SK-N-SH (cell line): ENCODE results near the gene SGPL1. TPM values are rescaled to one million over a fixed set of nuclear protein-coding genes. Genes with fewer than 3 reads are reported as not detected.

Experiments
- CTCF ChIA-PET: fragments of 300-600, 350-600 bp; formaldehyde crosslinking; extraction: SDS; loops from one replicate; lab custom pipeline; 2021; lab: Yijun Ruan, JAX
- POLR2A ChIA-PET: fragments of 350-600 bp; sonication (Branson Sonifier 250); formaldehyde crosslinking; extraction: SDS; loops from one replicate; lab custom pipeline; 2020; ENCODE audit warnings: antibody characterized with exemption, inconsistent platforms; lab: Yijun Ruan, JAX
- DNase-seq: peaks from one replicate; pipeline ENCODE4 v3.0.0; 2012
- H2AFZ ChIP-seq: fragments of 200-600 bp; sonication (generic); 2 replicates; pipeline ENCODE4 v1.8.1; 2016; ENCODE audit warnings: antibody characterized with exemption, mild to moderate bottlenecking, low read depth
- H3F3A ChIP-seq: fragments of 200-600 bp; sonication (generic); replicated peaks from 2 replicates; pipeline ENCODE3; 2016; ENCODE audit warnings: antibody characterized with exemption, mild to moderate bottlenecking; ENCODE audit not compliant: insufficient read depth
- H3K27ac ChIP-seq, 2 experiments: fragments of 200-500 bp in 1 of 2; fragments of 200-600 bp in 1 of 2; sonication (Bioruptor generic) in 1 of 2; sonication (generic), shearing (Covaris generic) in 1 of 2; 2 replicates each; pipeline versions ENCODE4 v1.5.1 to v1.6.1; 2014 to 2016; ENCODE audit warnings: low read depth in 2 of 2, inconsistent platforms in 1 of 2, low read length in 1 of 2, mild to moderate bottlenecking in 1 of 2, mixed read lengths in 1 of 2
- H3K27me3 ChIP-seq: fragments of 200-600 bp; sonication (generic), shearing (Covaris generic); 2 replicates; pipeline ENCODE4 v1.6.1; 2016; ENCODE audit warnings: mixed run types; ENCODE audit not compliant: insufficient read depth
- H3K36me3 ChIP-seq, 2 experiments: fragments of 200-500 bp in 1 of 2; fragments of 200-600 bp in 1 of 2; sonication (Bioruptor generic) in 1 of 2; sonication (generic) in 1 of 2; replicated peaks in 1 of 2; 2 replicates each; pipeline versions ENCODE3 to v1.5.1; 2014 to 2016; ENCODE audit warnings: low read length in 1 of 2, mild to moderate bottlenecking in 1 of 2; ENCODE audit not compliant: insufficient read depth in 2 of 2, control insufficient read depth in 1 of 2
- H3K4me1 ChIP-seq, 2 experiments: fragments of 200-500 bp in 1 of 2; fragments of 200-600 bp in 1 of 2; sonication (Bioruptor generic) in 1 of 2; sonication (generic), shearing (Covaris generic) in 1 of 2; 2 replicates each; pipeline versions ENCODE4 v1.5.1 to v1.6.1; 2014 to 2016; ENCODE audit warnings: low read depth in 1 of 2, low read length in 1 of 2, mixed run types in 1 of 2; ENCODE audit not compliant: insufficient read depth in 2 of 2, control insufficient read depth in 1 of 2
- H3K4me2 ChIP-seq: fragments of 200-600 bp; sonication (generic), shearing (Covaris generic); 2 replicates; pipeline ENCODE4 v1.6.1; 2017; ENCODE audit warnings: mixed run types
- H3K4me3 ChIP-seq, 2 experiments: fragments of 200-500 bp in 1 of 2; fragments of 200-600 bp in 1 of 2; sonication (Bioruptor generic) in 1 of 2; sonication (generic), shearing (Covaris generic) in 1 of 2; 2 replicates each; pipeline versions ENCODE4 v1.5.1 to v1.8.1; 2014 to 2016; ENCODE audit warnings: low read depth in 2 of 2, inconsistent platforms in 1 of 2, low read length in 1 of 2, mild to moderate bottlenecking in 1 of 2, mixed read lengths in 1 of 2, moderate library complexity in 1 of 2
- H3K79me2 ChIP-seq: fragments of 200-600 bp; sonication (generic); 2 replicates; pipeline ENCODE4 v1.8.1; 2017; ENCODE audit warnings: mild to moderate bottlenecking; ENCODE audit not compliant: insufficient read depth
- H3K9ac ChIP-seq: fragments of 200-600 bp; sonication (generic); 2 replicates; pipeline ENCODE4 v1.6.1; 2017; ENCODE audit warnings: mixed run types
- H3K9me2 ChIP-seq: fragments of 200-600 bp; sonication (generic); 2 replicates; pipeline ENCODE4 v1.6.1; 2017; ENCODE audit warnings: mixed run types
- H3K9me3 ChIP-seq: fragments of 200-600 bp; sonication (generic); 2 replicates; pipeline ENCODE4 v1.6.1; 2017; ENCODE audit warnings: mixed run types, mild to moderate bottlenecking, moderate library complexity
- H4K20me1 ChIP-seq: fragments of 200-600 bp; sonication (generic); 2 replicates; pipeline ENCODE4 v1.6.1; 2017; ENCODE audit warnings: mild to moderate bottlenecking, mixed run types; ENCODE audit not compliant: insufficient read depth
- EP300 ChIP-seq, 2 experiments: IDR thresholded peaks; 2 replicates each; pipeline versions ENCODE4 v1.4.0 to v1.6.1; 2012; ENCODE audit warnings: borderline replicate concordance in 1 of 2, low read depth in 1 of 2, low read length in 1 of 2
- FOSL2 ChIP-seq: IDR thresholded peaks from 2 replicates; pipeline ENCODE4 v1.4.0; 2012; ENCODE audit warnings: low read depth, mild to moderate bottlenecking, moderate library complexity, borderline replicate concordance
- FOXM1 ChIP-seq: IDR thresholded peaks from 2 replicates; pipeline ENCODE4 v1.4.0; 2012; ENCODE audit warnings: low read depth, mild to moderate bottlenecking
- GABPA ChIP-seq: IDR thresholded peaks from 2 replicates; pipeline ENCODE4 v1.4.0; 2012; ENCODE audit warnings: low read depth, mild to moderate bottlenecking
- JUND ChIP-seq: IDR thresholded peaks from 2 replicates; pipeline ENCODE4 v1.4.0; 2012
- MEF2A ChIP-seq: IDR thresholded peaks from 2 replicates; pipeline ENCODE4 v1.4.0; 2012; ENCODE audit warnings: low read depth, borderline replicate concordance
- MXI1 ChIP-seq: IDR thresholded peaks from 2 replicates; pipeline ENCODE4 v1.6.1; 2012; ENCODE audit warnings: mild to moderate bottlenecking, low read depth, low read length, improper control_type of control experiment
- NRF1 ChIP-seq: IDR thresholded peaks from 2 replicates; pipeline ENCODE4 v1.6.1; 2012; ENCODE audit warnings: low read depth, mild to moderate bottlenecking, low read length
- RAD21 ChIP-seq: IDR thresholded peaks from 2 replicates; pipeline ENCODE4 v1.6.1; 2012; ENCODE audit warnings: mild to moderate bottlenecking, low read length
- RCOR1 ChIP-seq: fragments of 150-350 bp; IDR thresholded peaks from 2 replicates; pipeline ENCODE4 v1.6.1; 2017; ENCODE audit warnings: antibody characterized with exemption, low read length
- RFX5 ChIP-seq: IDR thresholded peaks from 2 replicates; pipeline ENCODE4 v1.6.1; 2012; ENCODE audit warnings: mild to moderate bottlenecking, improper control_type of control experiment, low read length
- SIN3A ChIP-seq: IDR thresholded peaks from 2 replicates; pipeline ENCODE4 v1.6.1; 2012; ENCODE audit warnings: low read depth, mild to moderate bottlenecking, low read length, moderate library complexity, borderline replicate concordance
- TAF1 ChIP-seq: IDR thresholded peaks from 2 replicates; pipeline ENCODE4 v1.6.1; 2012; ENCODE audit warnings: low read depth, mild to moderate bottlenecking, low read length, moderate library complexity, borderline replicate concordance
- YY1 ChIP-seq: IDR thresholded peaks from 2 replicates; pipeline ENCODE4 v1.4.0; 2012; ENCODE audit warnings: low read depth, mild to moderate bottlenecking
- WGBS: methylation state at CpG from one replicate; pipeline ENCODE4 v1.1.6; 2017; ENCODE audit warnings: low lambda C conversion rate; 5-methylcytosine and 5-hydroxymethylcytosine counted together
- polyA plus RNA-seq, 3 experiments: library from polyadenylated mRNA; depleted of rRNA; stranded (reverse); fragments of >200 nt; gene quantifications; 2 replicates each; pipeline ENCODE4 v1.2.3, GENCODE V29; 2012
- TF ChIP-seq, protein P1 (sequence below): IDR thresholded peaks from 2 replicates; pipeline ENCODE4; 2012
- TF ChIP-seq, protein P2 (sequence below): IDR thresholded peaks from 2 replicates; pipeline ENCODE4 v1.4.0; 2012; ENCODE audit warnings: low read depth
- TF ChIP-seq, protein P3 (sequence below): fragments of 150-350 bp; IDR thresholded peaks from 2 replicates; pipeline ENCODE4 v1.6.1; 2017; ENCODE audit warnings: antibody characterized with exemption, low read length, low read depth, borderline replicate concordance
- TF ChIP-seq, protein P4 (sequence below): fragments of 150-350 bp; IDR thresholded peaks from 2 replicates; pipeline ENCODE4 v1.6.1; 2016; ENCODE audit warnings: mild to moderate bottlenecking, low read depth, low read length
- TF ChIP-seq, protein P5 (sequence below): IDR thresholded peaks from 2 replicates; pipeline ENCODE4 v1.4.0; 2012; ENCODE audit warnings: low read depth, borderline replicate concordance

SGPL1 gene
- polyA plus RNA-seq, 1 of the 3 experiments (the other 2 are of a cell fraction): 11.8 TPM

DNA sequence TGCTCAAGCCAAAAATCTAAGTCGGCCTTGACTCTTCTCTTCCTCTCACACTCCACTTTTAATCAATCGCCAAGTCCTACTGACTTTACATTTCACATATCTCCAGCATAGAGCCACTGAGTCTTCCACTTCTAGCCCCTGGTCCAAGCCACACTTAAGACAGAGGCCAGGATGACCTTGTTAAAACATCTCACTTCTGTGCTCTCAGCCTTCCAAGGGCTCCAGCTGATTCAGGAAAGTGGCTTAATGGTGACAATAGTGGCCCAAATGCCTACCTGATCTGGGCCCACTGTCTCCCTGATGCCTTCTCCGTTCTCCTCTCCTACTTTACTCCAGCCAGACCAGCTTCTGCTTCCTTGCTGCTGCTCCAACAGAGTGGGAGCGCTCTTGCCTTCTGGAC is 35.0 kb upstream of the SGPL1 start:
- WGBS: 65% methylated on average over 4 of the region's 4 CpGs
- no peaks in the 10 kb centered on the region for H4K20me1 ChIP-seq
- H3K79me2 ChIP-seq: no peaks in the 10 kb centered on the region
- H3K4me3 ChIP-seq: no peak overlapping the region
- no peak overlapping the region for H3K27ac ChIP-seq
- no peaks in the 10 kb centered on the region for H3F3A ChIP-seq
- H2AFZ ChIP-seq: no peak overlapping the region
- H3K4me1 ChIP-seq: peaks cover 0 to 10% of the 10 kb centered on the region in 2 experiments; a peak in 1 of 4 replicates
- CTCF ChIA-PET: no interaction called here
- H3K36me3 ChIP-seq: no peaks in the 10 kb centered on the region
- H3K9me3 ChIP-seq: no peaks in the 10 kb centered on the region
- TF ChIP-seq YY1 (no peak), FOSL2 (no peak), GABPA (no peak), RCOR1 (no peak), MXI1 (no peak), RFX5 (no peak), RAD21 (no peak), JUND (no peak), MEF2A (no peak), EP300 (IDR thresholded peaks at IDR 0.05; ENCODE audit: borderline replicate concordance in 1 of 2, low read depth in 1 of 2, low read length in 1 of 2) (no peak), TAF1 (no peak)
- TF ChIP-seq, protein P1, sequence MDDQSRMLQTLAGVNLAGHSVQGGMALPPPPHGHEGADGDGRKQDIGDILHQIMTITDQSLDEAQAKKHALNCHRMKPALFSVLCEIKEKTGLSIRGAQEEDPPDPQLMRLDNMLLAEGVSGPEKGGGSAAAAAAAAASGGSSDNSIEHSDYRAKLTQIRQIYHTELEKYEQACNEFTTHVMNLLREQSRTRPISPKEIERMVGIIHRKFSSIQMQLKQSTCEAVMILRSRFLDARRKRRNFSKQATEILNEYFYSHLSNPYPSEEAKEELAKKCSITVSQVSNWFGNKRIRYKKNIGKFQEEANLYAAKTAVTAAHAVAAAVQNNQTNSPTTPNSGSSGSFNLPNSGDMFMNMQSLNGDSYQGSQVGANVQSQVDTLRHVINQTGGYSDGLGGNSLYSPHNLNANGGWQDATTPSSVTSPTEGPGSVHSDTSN: no peak
- TF ChIP-seq, protein P2, sequence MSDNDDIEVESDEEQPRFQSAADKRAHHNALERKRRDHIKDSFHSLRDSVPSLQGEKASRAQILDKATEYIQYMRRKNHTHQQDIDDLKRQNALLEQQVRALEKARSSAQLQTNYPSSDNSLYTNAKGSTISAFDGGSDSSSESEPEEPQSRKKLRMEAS: no peak
- POLR2A ChIA-PET: no interaction called here
- no peak overlapping the region for H3K4me2 ChIP-seq
- no peak for DNase-seq
- H3K27me3 ChIP-seq: 0 out of 2 replicates have a peak, but pooled peaks cover 12% of the 10 kb centered on the region
- no peak overlapping the region for H3K9ac ChIP-seq
- H3K9me2 ChIP-seq: no peaks in the 10 kb centered on the region

DNA sequence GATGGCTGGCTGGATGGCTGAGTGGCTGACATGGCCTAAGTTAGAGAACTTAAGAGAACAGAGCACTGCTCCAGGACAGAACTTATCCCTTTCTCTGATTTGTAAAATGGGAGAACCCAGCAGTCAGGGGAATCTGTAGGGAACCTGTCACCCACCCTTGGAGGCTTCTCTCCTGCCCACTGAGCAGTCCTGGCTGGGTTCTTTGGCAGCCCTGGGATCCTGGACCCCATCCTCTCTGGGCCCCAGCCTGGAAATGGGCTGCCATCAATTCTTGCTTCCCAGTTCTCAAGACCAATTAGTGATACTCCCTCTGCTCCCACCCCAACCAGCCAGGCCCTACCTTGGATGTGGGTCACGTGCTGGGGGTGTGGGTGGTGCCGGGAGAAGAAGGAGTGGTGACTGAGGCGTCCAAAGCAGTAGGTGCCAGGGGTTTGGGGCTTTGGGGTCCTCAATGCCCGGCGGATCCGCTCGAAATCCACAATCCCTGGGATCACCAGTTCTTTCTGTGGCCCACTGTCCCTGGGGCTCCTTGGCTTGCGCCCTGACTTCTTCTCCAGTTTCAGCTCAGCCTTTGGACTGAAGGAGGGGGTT is 34.2 kb upstream of the SGPL1 start:
- H3K4me3 ChIP-seq: no peak overlapping the region
- H3F3A ChIP-seq: no peaks in the 10 kb centered on the region
- H3K4me2 ChIP-seq: no peak overlapping the region
- no peaks in the 10 kb centered on the region for H3K36me3 ChIP-seq
- H4K20me1 ChIP-seq: no peaks in the 10 kb centered on the region
- CTCF ChIA-PET: interaction anchor here (0.9 kb wide), 1 partner anchor 121 kb away, joined by 4 read pairs; no protein-coding TSS in a partner anchor
- no peak overlapping the region for H2AFZ ChIP-seq
- H3K9ac ChIP-seq: no peak overlapping the region
- no peaks in the 10 kb centered on the region for H3K79me2 ChIP-seq
- no peak overlapping the region for H3K27ac ChIP-seq
- H3K9me2 ChIP-seq: no peaks in the 10 kb centered on the region
- peak; percentile 5 for DNase-seq
- POLR2A ChIA-PET: no interaction called here
- H3K9me3 ChIP-seq: no peaks in the 10 kb centered on the region
- peaks cover 0 to 10% of the 10 kb centered on the region in 2 experiments; a peak in 1 of 4 replicates for H3K4me1 ChIP-seq
- 57% methylated on average over 4 of the region's 8 CpGs for WGBS
- 0 out of 2 replicates have a peak, but pooled peaks cover 12% of the 10 kb centered on the region for H3K27me3 ChIP-seq
- no peak for TF ChIP-seq SIN3A
- no peak for TF ChIP-seq GABPA
- TF ChIP-seq, protein P3, sequence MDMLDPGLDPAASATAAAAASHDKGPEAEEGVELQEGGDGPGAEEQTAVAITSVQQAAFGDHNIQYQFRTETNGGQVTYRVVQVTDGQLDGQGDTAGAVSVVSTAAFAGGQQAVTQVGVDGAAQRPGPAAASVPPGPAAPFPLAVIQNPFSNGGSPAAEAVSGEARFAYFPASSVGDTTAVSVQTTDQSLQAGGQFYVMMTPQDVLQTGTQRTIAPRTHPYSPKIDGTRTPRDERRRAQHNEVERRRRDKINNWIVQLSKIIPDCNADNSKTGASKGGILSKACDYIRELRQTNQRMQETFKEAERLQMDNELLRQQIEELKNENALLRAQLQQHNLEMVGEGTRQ: no peak
- TF ChIP-seq, protein P4, sequence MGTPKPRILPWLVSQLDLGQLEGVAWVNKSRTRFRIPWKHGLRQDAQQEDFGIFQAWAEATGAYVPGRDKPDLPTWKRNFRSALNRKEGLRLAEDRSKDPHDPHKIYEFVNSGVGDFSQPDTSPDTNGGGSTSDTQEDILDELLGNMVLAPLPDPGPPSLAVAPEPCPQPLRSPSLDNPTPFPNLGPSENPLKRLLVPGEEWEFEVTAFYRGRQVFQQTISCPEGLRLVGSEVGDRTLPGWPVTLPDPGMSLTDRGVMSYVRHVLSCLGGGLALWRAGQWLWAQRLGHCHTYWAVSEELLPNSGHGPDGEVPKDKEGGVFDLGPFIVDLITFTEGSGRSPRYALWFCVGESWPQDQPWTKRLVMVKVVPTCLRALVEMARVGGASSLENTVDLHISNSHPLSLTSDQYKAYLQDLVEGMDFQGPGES: no peak
- TF ChIP-seq FOSL2: no peak
- TF ChIP-seq NRF1: no peak
- no peak for TF ChIP-seq RAD21
- no peak for TF ChIP-seq FOXM1
- TF ChIP-seq, protein P5, sequence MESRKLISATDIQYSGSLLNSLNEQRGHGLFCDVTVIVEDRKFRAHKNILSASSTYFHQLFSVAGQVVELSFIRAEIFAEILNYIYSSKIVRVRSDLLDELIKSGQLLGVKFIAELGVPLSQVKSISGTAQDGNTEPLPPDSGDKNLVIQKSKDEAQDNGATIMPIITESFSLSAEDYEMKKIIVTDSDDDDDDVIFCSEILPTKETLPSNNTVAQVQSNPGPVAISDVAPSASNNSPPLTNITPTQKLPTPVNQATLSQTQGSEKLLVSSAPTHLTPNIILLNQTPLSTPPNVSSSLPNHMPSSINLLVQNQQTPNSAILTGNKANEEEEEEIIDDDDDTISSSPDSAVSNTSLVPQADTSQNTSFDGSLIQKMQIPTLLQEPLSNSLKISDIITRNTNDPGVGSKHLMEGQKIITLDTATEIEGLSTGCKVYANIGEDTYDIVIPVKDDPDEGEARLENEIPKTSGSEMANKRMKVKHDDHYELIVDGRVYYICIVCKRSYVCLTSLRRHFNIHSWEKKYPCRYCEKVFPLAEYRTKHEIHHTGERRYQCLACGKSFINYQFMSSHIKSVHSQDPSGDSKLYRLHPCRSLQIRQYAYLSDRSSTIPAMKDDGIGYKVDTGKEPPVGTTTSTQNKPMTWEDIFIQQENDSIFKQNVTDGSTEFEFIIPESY: no peak
